NCI-H2081 treated with DMSO at 0.1 percent for 48 hours (cell line): ENCODE data around the gene SURF1.
A peak's percentile ranks its signal among the peaks of the same experiment; 100 is the strongest.

ENCODE experiments used
- DNase-seq: peaks from one replicate; lab custom pipeline; 2025; lab: John Stamatoyannopoulos, UW

SURF1 gene

DNA sequence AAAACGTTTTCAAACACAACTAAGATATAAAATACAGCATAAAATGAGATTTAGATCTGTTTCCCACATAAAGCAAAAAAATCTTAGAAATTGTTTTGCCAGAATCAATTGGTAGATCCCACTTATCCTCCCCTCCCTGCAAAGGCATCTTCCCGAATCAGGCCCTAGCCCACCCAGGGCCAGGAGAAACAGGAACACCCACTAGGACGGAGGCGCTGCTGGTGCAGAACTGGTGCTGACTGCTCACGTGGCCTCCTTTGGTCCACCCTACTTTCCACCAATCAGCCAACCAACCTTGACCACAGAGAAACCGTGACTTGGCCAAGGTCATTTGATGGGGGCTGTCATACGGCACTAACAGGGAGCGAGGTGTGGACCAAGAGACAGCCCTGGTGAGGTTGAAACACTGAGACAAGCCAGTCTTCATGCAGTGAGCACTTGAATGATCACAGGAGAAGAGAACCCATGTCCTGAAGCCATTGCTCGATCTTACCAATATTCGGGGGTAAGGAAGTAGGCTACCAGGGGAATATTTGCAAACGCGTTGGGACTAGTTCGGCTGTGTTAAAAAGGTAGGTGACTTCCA lies 5.3 kb upstream of the SURF1 start:
- DNase-seq: no peak

DNA sequence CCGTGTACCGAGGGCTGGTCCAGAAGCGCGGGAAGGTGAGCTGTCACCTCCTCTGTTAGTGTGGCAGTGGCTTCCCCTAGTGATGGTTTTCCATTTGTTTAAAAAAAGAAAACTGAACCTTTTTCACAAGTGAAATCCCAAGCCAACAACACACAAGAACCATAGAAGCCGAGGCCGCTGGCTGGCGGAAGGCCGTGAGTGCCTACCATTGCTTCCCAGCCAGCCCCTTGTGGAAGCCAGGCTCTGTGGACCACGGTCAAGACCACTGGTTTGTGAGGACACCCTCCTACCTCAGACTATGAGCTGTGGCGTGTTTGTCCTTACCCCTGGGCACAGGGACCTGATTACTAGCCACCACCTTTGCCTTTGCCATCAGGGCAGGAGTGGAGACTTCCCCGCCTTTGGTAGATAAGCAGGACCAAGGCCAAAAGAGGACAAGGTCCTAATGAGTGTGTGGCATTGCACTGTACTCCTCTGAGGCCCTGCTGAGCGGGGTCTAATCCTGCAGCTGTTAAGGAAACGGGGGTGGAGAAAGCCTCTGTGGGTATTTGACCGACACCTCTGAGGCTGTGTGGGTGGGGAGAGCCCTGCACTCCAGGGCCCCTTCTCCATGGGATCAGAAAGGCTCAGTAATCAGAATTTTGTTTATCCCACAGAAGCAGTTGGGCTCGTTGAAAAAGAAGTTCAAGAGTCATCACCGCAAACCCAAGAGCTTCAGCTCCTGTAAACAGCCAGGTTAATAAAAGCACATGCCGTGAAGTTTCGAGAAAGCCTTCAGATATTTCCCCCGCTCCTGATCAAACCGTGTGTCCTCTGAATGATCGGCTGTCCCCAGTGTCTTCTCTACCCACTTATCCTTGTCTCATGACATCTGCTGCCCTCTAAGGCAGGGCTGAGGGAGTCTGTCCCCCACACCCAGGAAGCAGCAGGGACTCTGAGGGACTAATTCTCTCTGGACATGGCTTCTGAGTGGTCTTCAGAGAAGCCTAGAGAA lies 4.4 kb upstream of the SURF1 start:
- DNase-seq: no peak

DNA sequence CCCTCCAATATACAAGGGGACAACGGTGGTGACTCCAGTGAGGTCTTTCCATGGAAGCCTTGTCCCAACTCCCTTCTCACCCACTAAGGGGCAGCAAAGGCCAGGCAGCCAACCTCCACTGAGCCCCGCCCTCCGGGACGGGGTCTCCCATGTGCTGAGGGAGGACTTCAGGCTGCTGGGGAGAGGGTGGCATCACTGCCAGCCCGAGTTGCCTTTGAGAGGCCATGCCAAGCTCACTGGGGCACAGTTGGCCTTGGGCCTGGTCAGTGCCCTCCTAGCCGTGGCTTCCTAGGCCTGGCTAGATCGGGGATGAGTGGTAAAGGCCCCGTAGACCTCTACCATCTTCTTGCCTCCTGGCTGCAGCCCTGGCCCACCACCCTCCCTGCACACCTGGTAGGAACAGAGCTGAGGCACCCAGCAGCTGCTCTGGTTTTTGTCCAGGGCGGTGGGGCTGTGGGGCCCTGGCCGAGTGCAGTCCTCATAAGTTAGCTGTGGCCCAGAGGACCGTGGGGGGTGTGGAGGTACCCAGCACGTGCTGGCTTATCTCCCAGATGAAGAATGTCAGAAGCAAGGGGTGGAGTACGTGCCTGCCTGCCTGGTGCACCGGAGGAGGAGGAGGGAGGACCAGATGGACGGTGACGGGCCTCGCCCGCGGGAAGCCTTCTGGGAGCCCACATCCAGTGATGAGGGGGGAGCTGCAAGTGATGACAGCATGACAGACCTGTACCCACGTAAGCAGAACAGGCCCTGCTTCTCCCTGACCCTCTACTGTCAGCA lies 3.3 kb upstream of the SURF1 start:
- DNase-seq: no peak

DNA sequence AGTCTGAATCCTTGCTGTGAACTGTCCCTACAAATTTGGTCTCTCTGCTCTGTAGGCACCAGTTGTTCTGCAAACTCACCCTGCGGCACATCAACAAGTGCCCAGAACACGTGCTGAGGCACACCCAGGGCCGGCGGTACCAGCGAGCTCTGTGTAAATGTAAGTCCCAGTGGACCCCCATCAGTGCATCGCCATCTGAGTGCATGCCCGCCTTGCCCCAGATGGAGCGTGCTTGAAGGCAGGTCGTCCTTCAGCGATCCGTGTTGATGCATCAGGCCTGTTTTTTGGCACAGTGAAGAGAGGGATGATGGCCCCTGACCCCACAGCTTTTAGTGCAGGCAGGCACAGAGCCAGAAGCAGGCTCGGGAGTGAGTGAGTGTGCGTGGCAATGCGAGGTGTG lies 1.4 kb upstream of the SURF1 start:
- no peak for DNase-seq

DNA sequence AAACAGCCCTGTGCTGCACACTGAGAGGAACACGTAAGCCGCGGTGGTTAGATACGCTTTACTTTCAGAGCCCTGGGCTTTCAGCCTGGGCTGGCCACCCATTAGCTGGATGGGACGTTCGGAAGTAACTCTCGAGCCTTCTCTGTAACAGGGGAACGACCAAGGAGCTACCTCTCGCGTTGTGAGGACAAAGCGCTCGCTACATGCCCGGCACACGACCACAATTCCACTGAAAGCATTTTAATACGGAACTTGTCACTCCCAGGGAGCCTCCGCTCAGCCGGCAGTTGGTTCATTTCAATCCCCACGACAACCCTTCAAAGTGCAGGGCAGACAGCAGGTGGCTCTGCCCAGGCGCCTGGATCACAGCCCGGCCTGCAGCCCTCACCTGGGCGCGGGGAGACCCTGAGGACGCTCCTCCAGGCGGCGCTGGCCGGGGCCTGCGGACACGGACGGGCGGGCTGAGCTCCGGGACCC lies 368 bp downstream of the SURF1 start:
- DNase-seq: no peak

DNA sequence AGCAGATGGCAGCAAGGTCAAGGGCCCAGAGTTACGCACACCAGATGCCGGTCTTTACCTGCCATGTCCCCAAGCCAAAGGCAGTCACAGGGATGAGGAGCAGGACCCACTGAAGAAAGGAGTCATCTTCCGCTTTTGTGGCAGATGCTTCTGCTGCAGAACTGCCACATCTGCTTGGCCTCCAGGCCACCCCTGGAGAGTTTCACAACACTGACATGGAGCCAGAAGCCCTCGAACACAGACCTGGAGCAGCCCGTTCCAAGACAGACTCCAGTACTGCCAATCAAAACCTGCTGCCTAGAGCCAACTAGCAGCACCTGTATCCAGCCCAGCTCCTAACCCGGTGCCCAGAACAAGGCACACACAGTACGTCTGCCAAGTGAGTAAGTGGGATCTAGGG lies 1.5 kb downstream of the SURF1 start:
- no peak for DNase-seq

DNA sequence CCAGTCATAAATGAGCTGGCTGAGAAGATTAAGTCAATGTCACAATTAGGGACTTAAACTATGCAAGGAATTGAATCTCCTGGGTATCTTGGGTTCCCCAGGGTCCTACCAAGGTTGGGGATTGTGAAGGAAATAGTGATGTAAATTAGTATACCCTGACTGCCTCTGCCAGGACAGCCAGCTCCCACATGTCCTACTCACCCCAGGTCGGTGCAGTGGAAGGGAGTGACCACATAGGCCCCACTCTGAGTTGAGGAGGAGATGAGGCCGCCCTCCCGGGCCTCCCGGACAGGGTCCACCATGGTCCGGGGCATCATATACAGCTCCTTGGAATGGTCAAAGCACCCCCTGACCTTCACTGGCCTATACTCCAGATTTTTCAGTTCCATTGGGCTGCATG lies 2.7 kb downstream of the SURF1 start:
- no peak for DNase-seq

DNA sequence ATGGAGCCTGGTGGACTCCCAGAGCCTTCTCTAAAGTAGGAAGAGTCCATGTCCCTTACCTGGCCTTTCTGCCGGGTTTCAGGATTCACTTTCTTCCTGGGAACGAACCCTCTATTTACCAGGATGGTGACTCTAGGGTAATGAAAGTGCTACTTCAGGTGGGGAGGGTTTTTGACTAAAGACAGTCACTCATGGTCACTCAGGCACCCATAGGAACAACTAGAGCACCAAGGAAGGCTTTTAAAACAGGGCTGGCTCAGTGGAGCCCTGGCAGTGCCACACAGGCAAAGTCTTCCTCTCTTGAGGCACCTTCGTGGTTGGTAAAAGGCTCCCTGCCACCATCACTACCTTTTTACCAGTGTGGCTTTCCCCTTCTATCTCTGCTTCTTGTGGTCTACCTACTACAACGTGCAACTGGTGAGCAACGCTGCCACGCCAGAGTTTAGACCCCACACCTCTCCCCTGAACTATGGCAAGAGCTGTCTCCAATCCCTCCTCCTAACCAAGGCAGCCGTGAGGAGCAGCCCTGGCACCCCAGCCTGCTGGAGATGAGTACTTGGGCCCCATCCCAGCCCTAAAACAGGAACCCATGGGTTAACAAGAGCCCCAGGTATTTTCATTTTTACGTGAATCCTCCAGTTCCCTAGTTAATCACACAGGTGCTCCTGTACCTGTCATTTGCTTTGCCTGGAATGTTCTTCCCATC lies 3.5 kb downstream of the SURF1 start:
- DNase-seq: no peak

DNA sequence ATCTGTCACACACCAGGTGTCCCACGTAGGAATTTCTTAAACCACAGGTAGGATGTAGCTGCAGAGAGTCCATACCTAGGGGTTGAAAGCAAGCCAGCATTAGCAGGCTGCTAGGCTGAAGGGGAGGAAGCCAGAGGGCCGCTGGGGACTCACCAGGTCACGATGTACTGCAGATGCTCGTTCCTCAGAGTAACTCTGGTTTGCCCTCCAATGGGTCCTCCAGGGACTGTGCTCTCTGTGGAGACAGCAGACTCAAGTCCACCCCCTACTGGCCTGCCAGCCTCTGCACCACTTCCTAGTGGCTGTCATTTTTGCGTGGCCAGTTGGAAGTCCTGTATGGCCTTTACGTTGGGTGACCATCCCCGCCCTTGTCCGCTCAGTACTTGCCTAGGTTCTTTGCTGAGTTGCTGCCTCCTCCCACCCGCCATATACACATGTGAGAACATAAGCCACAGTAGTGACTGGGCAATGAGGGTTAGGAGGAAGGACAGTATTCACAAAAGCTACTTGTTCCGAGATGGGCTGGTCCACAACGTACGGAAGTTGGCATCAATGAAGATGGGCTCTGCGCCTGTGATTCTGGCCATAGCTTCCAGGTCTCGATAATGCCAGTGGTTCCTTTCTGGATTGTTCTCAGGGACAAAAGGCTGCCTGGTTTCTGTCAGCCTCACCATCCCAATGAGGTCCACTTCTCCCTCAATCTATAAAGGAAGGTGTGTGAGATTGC lies 4.2 kb downstream of the SURF1 start:
- DNase-seq: no peak

DNA sequence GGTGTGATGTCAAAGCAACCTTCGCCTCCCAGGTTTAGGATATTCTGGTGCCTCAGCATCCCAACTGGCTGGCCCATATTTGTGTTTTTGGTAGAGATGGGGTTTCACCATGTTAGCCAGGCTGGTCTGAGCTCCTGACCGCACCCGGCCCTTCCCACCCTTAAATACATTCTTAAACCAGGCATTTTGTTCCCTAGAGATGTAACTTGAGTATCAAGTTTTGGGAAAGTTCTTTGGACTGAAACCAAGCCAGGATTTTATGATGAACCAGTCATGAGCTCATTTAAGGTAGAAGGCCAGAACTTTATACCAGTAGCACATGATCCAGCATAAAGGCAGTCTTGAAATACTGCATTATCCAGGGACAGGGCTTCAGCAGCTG lies 4.8 kb downstream of the SURF1 start:
- no peak for DNase-seq

DNA sequence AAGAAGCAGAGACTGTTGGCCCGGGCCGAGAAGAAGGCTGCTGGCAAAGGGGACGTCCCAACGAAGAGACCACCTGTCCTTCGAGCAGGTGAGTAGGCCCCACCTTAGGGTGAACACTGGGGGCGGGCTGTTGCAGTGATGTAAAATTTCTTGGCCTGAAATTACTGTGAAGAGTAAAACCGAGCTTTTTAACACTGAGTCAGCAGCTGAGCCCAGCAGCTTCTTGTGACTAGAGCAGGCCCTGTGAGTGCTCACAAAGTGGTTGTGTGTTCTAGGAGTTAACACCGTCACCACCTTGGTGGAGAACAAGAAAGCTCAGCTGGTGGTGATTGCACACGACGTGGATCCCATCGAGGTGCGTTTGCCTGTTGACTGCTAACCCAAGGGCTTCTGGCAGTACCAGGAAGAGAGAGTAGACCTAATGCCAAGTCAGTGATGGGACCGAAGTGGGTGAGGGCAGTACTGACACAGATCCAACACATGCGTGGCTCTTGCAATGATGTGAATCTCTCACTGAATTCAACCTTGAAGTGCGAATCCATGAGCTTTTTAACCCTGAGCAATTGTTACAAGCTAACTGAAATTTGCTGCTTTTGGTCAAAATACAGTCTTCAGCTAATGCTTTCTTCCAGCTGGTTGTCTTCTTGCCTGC lies 6.2 kb downstream of the SURF1 start:
- no peak for DNase-seq

DNA sequence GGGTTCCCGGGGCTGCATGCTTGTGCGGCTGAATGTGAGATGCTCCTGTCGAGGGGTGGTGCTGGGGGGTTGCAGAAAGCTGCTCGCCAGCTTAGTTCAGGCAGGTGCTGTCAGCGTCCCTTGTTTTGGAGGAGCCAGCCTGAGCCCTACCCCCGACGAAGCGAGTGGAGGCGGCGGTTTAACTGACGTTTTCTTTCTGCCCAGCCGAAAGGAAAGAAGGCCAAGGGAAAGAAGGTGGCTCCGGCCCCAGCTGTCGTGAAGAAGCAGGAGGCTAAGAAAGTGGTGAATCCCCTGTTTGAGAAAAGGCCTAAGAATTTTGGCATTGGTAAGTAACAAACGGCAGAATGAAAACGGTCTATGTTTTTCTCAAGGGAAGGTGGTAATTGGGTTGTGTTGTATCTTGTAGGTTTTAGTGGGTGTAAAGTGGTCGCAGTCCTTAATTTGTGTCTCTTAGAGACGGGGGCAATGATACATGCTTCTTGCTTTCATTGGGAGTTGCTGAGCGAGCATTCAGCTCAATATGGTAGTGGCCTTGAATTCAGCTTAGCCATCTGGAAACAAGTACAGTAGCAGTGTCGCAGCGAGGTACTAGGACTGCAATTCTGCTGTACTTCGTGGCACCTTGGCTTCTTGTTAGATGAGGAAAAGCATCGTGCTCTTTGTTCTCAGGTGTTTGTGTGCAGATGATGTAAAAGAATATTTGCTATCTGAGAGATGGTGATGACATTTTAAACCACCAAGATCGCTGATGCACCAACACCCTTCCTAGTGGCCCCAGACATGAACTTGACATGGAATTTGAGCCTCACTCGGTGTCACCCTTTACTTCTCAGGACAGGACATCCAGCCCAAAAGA lies 7.3 kb downstream of the SURF1 start:
- no peak for DNase-seq

DNA sequence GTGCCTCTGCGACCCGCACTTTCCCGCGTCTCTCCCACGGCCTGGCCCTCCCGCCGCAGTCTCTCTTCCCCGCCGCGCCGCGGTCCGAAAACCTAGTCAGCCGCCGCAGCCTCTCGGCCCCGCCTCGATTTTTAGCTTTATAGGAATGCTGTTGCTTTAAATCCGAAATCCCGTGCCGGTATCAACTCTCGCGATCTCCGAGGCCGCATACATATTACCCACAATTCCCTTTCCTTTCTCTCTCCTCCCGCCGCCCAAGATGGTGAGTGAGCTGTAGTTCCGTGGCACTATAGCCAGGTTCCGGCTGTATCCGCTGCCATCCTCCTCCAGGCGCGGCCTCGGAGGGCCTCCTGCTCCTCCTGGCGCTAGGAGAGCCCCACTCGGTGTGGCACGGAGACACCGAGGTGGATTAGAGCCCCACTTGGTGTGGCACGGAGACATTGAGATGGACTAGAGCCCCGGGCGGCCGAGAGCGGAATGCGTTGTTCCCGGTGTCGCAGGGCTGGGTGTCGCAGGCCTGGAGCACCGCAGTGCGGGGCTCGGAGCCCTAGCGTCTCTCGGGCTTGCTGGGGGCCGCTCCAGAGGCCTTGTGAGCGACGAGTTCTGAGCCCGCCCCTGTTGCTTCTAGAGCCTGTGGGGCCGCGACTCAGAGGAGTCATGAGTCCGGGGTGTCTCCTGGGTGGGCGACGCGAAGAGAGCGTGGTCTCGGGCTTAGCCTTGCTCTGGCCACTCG lies 8.1 kb downstream of the SURF1 start, which contains the start of the genes MED22 and RPL7A:
Gene MED22 (minus strand): TSS at position 147 of the 733 bp plus-strand sequence. CDS start 1,469 bp downstream, outside the sequence.
Gene RPL7A (plus strand): TSS at position 234 of the 733 bp plus-strand sequence. CDS start 26 bp downstream, at position 260.
- peak; percentile 85 for DNase-seq

DNA sequence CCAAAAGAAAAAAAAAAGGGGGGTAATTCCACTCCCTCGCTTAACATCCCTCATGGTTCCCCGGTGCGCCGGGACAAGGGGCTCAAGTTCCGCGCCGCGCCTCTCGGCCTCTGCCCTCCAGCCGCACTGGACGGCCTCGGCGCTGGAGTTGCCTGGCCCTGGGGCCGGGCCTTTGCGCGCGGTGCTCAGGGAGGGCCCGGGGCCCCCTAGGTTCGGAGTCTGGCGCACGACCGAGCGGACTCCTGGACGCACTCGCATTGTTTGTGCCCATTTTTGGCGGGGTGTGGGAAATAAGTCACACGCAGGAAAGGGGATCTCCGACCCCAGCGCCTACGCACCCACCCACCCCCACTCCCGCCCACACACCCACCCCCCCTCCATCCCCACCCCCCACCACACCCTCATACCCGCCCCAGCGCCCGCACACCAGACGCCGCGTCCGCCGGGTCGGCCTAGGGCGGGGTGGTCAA lies 8.7 kb downstream of the SURF1 start:
- no peak for DNase-seq

DNA sequence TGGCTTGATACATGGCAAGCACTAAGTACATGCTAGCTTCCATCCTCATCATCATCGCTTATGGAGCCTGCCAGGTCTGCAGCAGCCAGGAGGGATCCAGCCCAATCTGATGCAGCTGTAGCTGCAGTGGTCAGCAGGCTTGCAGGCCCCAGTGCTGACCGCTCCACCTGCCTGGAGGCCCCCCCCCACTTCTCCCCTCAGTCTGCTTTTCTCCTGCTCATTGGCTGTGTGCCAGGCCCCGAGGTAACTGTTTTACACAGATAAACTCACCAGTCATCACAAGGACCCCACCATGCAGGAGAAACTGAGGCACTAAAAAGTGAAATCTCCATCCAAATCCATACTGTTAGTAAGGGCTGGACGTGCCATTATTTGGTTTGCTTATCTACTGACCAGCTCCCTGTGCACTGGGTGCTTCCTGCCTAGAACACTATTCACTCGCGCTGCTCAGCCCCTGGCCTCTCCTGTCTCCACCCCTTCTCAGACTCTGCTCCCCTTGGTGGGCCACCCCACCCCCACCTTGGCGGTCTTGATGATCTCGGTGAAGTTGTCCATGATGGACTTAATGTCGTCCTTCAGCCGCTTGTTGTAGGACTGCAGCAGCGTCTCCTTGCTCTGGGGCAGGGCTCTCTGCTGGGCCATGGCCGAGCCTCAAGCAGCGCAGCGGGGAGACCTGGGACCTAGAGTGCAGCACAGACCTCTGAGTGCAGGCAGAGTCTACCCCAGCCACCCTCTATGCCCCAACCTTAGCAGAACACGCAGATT lies 10.1 kb downstream of the SURF1 start:
- no peak for DNase-seq

DNA sequence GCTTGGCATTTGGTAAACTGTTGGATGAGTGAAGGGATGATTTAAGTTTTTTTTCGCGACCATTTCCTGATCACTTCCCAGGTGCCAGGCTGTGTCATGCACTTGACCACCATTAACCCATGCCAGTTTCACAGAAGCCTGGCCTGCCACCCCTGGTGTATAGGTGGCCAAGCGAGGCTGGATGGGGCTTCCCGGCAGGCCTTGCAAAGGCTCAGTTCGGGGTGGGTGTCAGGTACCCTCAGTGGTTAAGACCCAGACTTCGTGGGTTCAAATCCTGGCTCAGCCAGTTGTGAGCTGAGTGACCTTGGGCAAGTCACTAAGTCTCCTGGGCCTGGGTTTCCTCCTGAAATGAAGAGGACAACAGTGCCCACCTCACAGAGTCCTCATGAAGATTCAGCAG lies 10.7 kb downstream of the SURF1 start:
- no peak for DNase-seq

DNA sequence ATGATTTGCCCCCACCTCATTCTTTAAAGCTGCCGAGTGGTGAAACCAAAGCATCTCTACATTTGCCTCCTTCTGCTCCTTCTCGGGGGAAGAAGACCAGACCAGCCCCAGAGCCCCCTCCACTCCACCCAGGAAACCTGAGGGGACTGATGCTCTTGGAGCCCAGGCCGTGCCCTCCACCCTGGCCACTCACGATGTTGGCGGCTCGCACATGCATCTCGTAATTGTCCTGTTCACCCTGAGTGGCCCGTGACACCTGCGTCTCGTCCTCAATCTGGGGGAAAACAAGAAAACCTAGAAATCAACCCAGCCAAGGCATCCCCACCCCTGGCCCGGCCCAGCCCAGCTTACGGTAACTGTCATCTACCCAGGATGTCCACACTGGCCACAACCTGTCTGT lies 11.3 kb downstream of the SURF1 start:
- no peak for DNase-seq

DNA sequence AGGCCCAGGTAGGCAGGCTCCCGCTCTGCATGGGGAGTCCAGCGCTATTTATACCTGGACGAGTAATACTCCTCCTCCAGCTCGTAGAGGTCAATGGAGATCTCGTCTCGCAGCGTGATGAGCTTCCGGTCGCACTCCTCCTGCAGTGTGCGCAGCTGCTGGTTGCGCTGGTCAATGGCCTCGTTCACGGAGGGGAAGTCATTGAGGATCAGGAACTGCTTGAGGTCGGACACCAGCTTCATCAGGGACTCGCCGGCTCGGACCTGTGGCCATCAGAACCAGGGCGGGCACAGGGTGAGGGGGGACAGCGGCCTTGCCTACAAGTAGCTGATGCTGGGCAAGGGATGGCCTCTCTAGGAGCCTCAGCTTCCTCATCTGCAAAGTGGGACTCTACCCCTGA lies 12.2 kb downstream of the SURF1 start:
- DNase-seq: no peak
